HS-5 (cell line): ENCODE data around the gene DISC1.
"Not testable (repeated sequence)": the region's sequence is repeated elsewhere in the genome, so short reads cannot be mapped to it uniquely, and the experiment has no call there.

Experiments used
- DNase-seq: peaks from one replicate; pipeline ENCODE4 v3.0.0-alpha.2; 2012; ENCODE audit warnings: low read depth

The DISC1 gene

GRCh38 chr1:231961801-231962200 lies 335.2 kb downstream of the DISC1 start:
- not testable (repeated sequence) for DNase-seq

GRCh38 chr1:231962636-231963035 lies 336.0 kb downstream of the DISC1 start:
- no peak for DNase-seq

GRCh38 chr1:231964241-231964640 lies 337.7 kb downstream of the DISC1 start:
- no peak for DNase-seq

GRCh38 chr1:231964961-231965360 lies 338.4 kb downstream of the DISC1 start:
- DNase-seq, result no peak

- no peak for DNase-seq
Measured at GRCh38 chr1:231965615-231966014, 339.0 kb downstream of the DISC1 start.

GRCh38 chr1:231966983-231967382 lies 340.4 kb downstream of the DISC1 start:
- no peak for DNase-seq

GRCh38 chr1:231969076-231969475 lies 342.5 kb downstream of the DISC1 start:
- no peak for DNase-seq

- DNase-seq, result not testable (repeated sequence)
Measured at GRCh38 chr1:231969761-231970160, 343.2 kb downstream of the DISC1 start.

- DNase-seq, result no peak
Measured at GRCh38 chr1:231970684-231971083, 344.1 kb downstream of the DISC1 start.

GRCh38 chr1:231971397-231972110 lies 345.0 kb downstream of the DISC1 start:
- no peak for DNase-seq

- DNase-seq, result no peak
Measured at GRCh38 chr1:231972111-231972445, 345.5 kb downstream of the DISC1 start.

- DNase-seq, result no peak
Measured at GRCh38 chr1:231973830-231974229, 347.2 kb downstream of the DISC1 start.

- no peak for DNase-seq
Measured at GRCh38 chr1:231976231-231976630, 349.6 kb downstream of the DISC1 start.

GRCh38 chr1:231981675-231982074 lies 355.1 kb downstream of the DISC1 start:
- DNase-seq, result no peak

GRCh38 chr1:231982871-231983587 lies 356.4 kb downstream of the DISC1 start:
- DNase-seq, result no peak

GRCh38 chr1:231983588-231984193 lies 357.1 kb downstream of the DISC1 start:
- DNase-seq, result no peak

- no peak for DNase-seq
Measured at GRCh38 chr1:231985296-231986023, 358.9 kb downstream of the DISC1 start.

- DNase-seq, result no peak
Measured at GRCh38 chr1:231986631-231987336, 360.2 kb downstream of the DISC1 start.

GRCh38 chr1:231990388-231990787 lies 363.8 kb downstream of the DISC1 start:
- DNase-seq, result no peak

- no peak for DNase-seq
Measured at GRCh38 chr1:231991231-231991630, 364.6 kb downstream of the DISC1 start.

- DNase-seq, result no peak
Measured at GRCh38 chr1:231993968-231994455, 367.4 kb downstream of the DISC1 start.

GRCh38 chr1:231998791-231999190 lies 372.2 kb downstream of the DISC1 start:
- DNase-seq, result no peak
